Stimulated activated naive CD8-positive, alpha-beta T cell treated with anti-CD3 and anti-CD28 coated beads, Interleukin-15, Interleukin-2, amounts not matched to agents 100 U/mL and 50 U/mL, for 24 hours (primary cell): ENCODE data around the gene SNX5.
A peak's percentile ranks its signal among the peaks of the same experiment; 100 is the strongest.

Experiments used
- ATAC-seq: fragments of 150-1000 bp; cut with Tn5 transposase; one replicate; pipeline ENCODE4 v1.10.0; 2021
- DNase-seq: peaks from one replicate; pipeline ENCODE4 v3.0.0; 2021

SNX5 gene

GRCh38 chr20:17916433-17916891 lies 52.1 kb downstream of the SNX5 start:
- DNase-seq, result no peak

GRCh38 chr20:17914957-17915356 lies 53.6 kb downstream of the SNX5 start:
- no peak for ATAC-seq
- no peak for DNase-seq

More at GRCh38 chr20:17916433-17916891, 52.1 kb downstream of the SNX5 start:
- no peak for ATAC-seq

DNA sequence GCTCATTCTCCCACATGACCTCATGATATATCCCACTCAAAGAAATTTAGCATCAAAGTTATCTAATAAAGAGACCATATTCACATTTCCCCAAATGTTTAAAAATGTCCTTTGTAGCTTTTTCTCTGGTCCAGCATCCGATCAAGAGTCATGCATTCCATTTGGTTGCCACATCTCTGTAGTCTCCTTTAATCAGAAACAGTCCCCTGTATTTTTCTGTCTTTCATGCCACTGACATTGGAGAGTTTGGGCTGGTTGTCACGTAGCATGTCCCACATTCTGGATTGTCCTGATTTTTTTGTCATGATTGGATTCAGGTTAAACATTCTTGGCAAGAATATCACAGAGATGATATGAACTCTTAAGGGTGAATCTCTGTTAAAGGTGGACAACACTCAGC lies 55.7 kb downstream of the SNX5 start:
- ATAC-seq, result no peak
- DNase-seq, result no peak

DNA sequence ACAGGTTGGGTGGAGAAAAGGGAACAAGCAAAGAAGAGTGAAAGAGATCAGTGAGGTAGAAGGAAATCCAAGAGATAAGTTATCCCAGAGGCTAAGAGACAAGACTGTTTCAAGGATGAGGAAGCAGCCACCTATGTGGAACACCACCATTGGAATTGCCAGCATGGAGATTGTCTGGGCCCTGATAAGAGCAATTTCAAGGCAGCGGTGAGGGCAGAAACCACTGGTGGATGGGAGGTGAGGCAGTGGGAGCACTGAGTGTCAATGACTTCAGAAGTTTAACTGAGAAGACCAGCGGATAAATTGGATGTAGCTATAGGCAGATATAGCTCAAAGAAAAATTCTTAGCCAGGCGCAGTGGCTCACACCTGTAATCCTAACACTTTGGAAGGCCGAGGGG lies 56.7 kb downstream of the SNX5 start:
- no peak for ATAC-seq
- DNase-seq, result no peak

- ATAC-seq (no peak), DNase-seq (no peak)
Observed at GRCh38 chr20:17910828-17911294, 57.7 kb downstream of the SNX5 start.

DNA sequence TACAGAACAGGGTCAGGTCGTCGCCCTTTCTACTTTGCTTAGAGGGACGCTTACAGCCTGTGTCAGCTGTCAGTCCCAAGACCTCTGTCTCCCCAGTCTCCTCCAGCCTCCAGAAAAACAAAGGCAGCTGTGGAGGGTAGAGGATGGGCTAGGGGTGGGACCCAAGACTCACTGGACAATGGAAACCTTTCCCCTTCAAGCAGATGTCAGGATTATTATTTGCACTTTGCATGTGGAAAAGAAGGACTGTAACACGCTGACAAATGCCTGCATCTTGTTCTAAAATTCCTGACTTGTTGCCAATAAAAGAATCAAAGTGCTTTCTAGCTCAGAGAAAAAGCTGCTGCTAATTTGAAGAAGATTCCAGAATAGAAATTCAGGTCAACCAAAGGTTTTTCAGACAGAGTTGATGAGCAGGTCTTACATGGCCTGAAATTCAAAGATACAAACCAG lies 58.7 kb downstream of the SNX5 start:
- no peak for DNase-seq
- no peak for ATAC-seq

- no peak for ATAC-seq
- no peak for DNase-seq
Observed at GRCh38 chr20:17905544-17905943, 63.0 kb downstream of the SNX5 start.

- ATAC-seq, result peak; percentile 86
- no peak for DNase-seq
Observed at GRCh38 chr20:17904027-17904426, 64.6 kb downstream of the SNX5 start.

- DNase-seq, result no peak
- ATAC-seq, result no peak
Observed at GRCh38 chr20:17902531-17903083, 66.0 kb downstream of the SNX5 start.

GRCh38 chr20:17901971-17902370 lies 66.6 kb downstream of the SNX5 start:
- DNase-seq, result no peak
- ATAC-seq, result no peak

- DNase-seq, result peak; percentile 71
- no peak for ATAC-seq
Observed at GRCh38 chr20:17898548-17898994, 70.0 kb downstream of the SNX5 start.

- no peak for ATAC-seq
- no peak for DNase-seq
Observed at GRCh38 chr20:17897566-17898307, 70.9 kb downstream of the SNX5 start.

DNA sequence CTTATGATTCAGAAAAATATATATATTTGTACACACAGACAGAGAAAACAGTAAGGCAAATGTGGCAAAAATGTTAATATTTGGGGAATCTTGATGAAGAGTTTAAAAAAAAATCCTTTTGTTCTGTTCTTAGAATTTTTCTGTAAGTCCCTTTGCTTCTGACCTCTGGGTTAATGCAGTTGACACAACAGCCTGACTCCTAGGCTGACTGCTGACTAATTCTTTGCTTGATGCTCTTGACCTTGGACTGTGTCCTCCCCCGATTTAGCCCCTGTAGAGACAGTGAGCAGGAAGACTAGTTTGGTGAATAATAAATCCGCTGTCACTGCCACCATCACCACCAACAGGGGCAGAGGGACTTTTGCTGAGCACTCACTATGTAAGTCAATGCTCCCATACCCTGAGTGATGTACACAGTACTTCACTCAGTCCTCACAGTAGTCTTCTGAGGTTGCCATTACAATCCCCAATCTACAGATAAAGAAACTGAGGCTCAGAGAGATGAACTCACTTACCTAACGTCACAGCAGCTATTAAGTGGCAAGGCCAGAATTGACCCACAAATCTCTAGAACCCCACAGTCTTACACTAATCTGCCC lies 71.7 kb downstream of the SNX5 start:
- no peak for DNase-seq
- peak; percentile 66 for ATAC-seq

DNA sequence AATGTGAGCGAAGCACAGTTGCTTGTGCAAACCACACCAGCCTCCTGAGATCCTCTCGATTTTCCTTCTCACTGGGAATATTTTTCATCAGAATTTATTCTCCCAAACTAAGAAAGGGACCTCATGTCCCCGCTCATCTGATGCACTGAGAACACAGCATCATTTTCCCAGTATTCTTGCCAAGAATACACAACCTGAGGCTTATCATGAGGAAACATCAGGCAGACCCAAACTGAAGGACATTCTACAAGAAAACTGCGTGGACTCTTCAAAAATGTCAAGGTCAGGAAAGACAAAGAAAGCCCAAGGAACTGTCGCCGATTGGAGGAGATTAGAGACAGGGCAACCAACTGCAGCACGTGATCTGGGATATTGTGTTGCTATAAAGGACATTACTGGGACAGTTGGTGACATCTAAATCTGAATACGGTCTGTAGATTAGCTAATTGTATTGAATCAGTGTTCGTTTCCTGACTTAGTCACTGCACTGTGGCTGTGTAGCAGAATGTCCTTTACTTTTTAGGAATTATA lies 72.3 kb downstream of the SNX5 start:
- no peak for ATAC-seq
- no peak for DNase-seq

DNA sequence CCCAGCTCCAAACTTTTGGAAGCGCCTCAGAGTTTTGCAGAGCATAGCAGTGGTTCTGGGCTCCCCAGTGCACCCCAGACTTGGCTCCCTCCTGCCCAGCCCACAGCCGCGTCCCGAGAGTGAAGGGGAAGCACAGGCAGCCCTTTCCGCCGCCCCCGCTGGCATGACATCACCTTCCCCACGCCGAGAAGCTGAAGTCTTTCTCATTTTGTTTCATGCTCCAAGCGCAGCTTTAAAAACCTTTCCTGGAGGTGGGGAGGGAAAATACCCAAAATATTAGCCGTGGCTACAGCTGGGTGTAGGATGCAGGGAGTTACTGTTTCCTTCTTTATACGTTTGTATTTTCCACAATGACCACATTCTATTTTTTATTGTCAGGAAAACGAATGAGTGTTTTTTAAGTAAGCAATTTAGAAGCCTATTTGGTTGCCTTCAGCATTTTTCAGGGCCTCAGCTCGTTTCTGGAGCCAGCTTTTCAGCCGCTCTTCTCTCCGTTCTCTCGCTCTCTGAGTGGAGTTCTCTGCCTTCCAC lies 72.9 kb downstream of the SNX5 start:
- DNase-seq, result peak; percentile 83
- ATAC-seq, result peak; percentile 90

DNA sequence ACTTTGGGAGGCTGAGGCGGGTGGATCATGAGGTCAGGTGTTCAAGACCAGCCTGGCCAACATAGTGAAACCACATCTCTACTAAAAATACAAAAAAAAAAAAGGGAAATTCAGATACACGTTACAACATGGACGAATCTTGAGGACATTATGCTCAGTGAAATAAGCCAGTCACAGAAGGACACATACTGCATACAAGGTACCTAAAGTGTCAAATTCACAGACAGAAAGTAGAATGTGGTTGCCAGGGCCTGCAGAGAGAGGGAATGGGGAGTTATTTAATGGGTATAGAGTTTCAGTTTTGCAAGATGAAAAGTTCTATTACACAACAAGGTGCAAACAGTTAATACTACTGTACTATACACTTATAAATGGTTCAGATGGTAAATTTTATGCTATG lies 75.1 kb downstream of the SNX5 start:
- ATAC-seq, result no peak

GRCh38 chr20:17892189-17892938 lies 76.2 kb downstream of the SNX5 start:
- no peak for DNase-seq
- ATAC-seq, result no peak

More for the DNA sequence above, 75.1 kb downstream of the SNX5 start:
- DNase-seq, result no peak
